ENCODE measurements around the gene TRPM2. TPM values are rescaled to one million over a fixed set of nuclear protein-coding genes. Genes with fewer than 3 reads are reported as not detected.

TRPM2 gene
- total and polyA plus RNA-seq, 2 of the 13 experiments (the other 11 are each of a cell fraction or from before 2014, with no cell fraction given) = 0.07 to 0.20 TPM

DNA sequence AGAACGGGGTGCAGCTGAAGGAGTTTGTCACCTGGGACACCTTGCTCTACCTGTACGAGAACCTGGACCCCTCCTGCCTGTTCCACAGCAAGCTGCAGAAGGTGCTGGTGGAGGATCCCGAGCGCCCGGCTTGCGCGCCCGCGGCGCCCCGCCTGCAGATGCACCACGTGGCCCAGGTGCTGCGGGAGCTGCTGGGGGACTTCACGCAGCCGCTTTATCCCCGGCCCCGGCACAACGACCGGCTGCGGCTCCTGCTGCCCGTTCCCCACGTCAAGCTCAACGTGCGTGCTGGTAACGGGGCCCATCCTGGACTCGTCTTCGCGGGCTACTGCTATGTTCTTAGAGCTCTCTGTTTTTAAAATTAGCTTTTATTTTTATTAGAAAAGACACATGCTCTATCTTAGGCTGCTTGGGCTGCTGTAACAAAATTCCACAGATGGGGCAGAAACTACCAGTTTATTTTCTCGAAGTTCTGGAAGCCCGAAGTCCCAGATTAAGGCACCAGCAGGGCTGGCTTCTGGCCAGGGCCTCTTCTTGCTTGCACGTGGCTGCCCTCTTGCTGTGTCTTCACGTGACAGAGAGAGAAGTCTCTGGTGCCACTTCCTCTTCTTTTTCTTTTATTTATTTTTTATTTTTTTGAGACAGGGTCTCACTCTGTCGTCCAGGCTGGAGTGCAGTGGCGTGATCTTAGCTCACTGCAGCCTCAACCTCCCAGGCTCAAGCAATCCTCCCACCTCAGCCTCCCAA, 38.1 kb downstream of the TRPM2 start:
- ChIA-PET POLR2A (no interaction called here), CTCF (ENCODE audit: low intra/inter-chr PET ratio, low total read pairs) (no interaction called here)
- no peak overlapping the region for H3K27ac ChIP-seq (ENCODE audit: extremely low read length, insufficient read depth, low read length)
- peaks cover 12% of the 10 kb centered on the region for H3K9me3 ChIP-seq (ENCODE audit: low read length)
- no peaks in the 10 kb centered on the region for H3K4me1 ChIP-seq (ENCODE audit: insufficient read depth, low read length)
- DNase-seq (ENCODE audit: low spot score) (no peak), FAIRE-seq (no peak), ATAC-seq (no peak)
- no peaks in the 10 kb centered on the region for H3K79me2 ChIP-seq (ENCODE audit: insufficient read depth, low read length)
- H3K9ac ChIP-seq (ENCODE audit: insufficient read depth, low read depth, low read length) = no peak overlapping the region
- no peaks in the 10 kb centered on the region for H4K20me1 ChIP-seq (ENCODE audit: insufficient read depth, low read length)
- H3K27me3 ChIP-seq (ENCODE audit: control insufficient read depth in 1 of 2, insufficient read depth in 2 of 2, low read length in 2 of 2) = peaks cover 2 to 5% of the 10 kb centered on the region in 2 experiments; a peak in 3 of 5 replicates
- BruUV-seq (replicated peaks) = no TSS peak
- intact Hi-C loops (cut with micrococcal nuclease; ENCODE audit: unreplicated experiment) (no loop called here), in situ Hi-C loops (cut with HindIII; ENCODE audit: extremely low pct_ligation_motif_present, low pct_unique_long_range_greater_than_20kb) (no loop called here)
- no peak overlapping the region for H2AFZ ChIP-seq (ENCODE audit: low read length)
- 57% methylated on average over 29 of the region's 34 CpGs for WGBS (ENCODE audit: low lambda C conversion rate)
- H3K4me3 ChIP-seq (replicated peaks in 1 of 3; ENCODE audit: insufficient read depth in 1 of 3, low read depth in 2 of 3, low read length in 3 of 3) = no peak overlapping the region
- H3K4me2 ChIP-seq (ENCODE audit: low read depth, low read length) = no peak overlapping the region
- no peaks in the 10 kb centered on the region for H3K36me3 ChIP-seq (replicated peaks in 1 of 2; ENCODE audit: control insufficient read depth in 1 of 2, insufficient read depth in 2 of 2, low read length in 2 of 2)
- TF ChIP-seq ATF1 (CRISPR knock-in tag; IDR thresholded peaks at IDR 0.05) (no peak), ZNF143 (CRISPR knock-in tag; IDR thresholded peaks at IDR 0.05) (no peak), ZNF616 (CRISPR knock-in tag; IDR thresholded peaks at IDR 0.05; ENCODE audit: low read depth) (no peak), ZBTB7A (CRISPR knock-in tag; IDR thresholded peaks at IDR 0.05) (no peak), ZNF468 (CRISPR knock-in tag; IDR thresholded peaks at IDR 0.05) (no peak), CHD2 (IDR thresholded peaks at IDR 0.05; ENCODE audit: low read depth, low read length) (no peak), ZNF646 (CRISPR knock-in tag; IDR thresholded peaks at IDR 0.05) (no peak), YY1 (IDR thresholded peaks at IDR 0.05; ENCODE audit: insufficient read depth, insufficient replicate concordance, low read depth, low read length) (no peak), TMF1 (CRISPR knock-in tag; IDR thresholded peaks at IDR 0.05; ENCODE audit: low read depth) (no peak), MAZ (IDR thresholded peaks at IDR 0.05; ENCODE audit: borderline replicate concordance, low read depth, low read length) (no peak), MAZ (CRISPR knock-in tag; IDR thresholded peaks at IDR 0.05; ENCODE audit: low read depth) (no peak)
- TF ChIP-seq, protein P1, sequence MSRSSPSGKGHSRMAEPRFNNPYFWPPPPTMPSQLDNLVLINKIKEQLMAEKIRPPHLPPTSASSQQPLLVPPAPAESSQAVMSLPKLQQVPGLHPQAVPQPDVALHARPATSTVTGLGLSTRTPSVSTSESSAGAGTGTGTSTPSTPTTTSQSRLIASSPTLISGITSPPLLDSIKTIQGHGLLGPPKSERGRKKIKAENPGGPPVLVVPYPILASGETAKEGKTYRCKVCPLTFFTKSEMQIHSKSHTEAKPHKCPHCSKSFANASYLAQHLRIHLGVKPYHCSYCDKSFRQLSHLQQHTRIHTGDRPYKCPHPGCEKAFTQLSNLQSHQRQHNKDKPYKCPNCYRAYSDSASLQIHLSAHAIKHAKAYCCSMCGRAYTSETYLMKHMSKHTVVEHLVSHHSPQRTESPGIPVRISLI (CRISPR knock-in tag; IDR thresholded peaks at IDR 0.05; ENCODE audit: borderline replicate concordance) = no peak
- TF ChIP-seq, protein P2, sequence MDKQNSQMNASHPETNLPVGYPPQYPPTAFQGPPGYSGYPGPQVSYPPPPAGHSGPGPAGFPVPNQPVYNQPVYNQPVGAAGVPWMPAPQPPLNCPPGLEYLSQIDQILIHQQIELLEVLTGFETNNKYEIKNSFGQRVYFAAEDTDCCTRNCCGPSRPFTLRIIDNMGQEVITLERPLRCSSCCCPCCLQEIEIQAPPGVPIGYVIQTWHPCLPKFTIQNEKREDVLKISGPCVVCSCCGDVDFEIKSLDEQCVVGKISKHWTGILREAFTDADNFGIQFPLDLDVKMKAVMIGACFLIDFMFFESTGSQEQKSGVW (CRISPR knock-in tag; IDR thresholded peaks at IDR 0.05; ENCODE audit: borderline replicate concordance) = no peak

Measured in HepG2 (cell line).